Cardiac fibroblast (primary cell): ENCODE measurements around the gene ZNF107.

ENCODE experiments used
- DNase-seq, 2 donors: peaks; one replicate each; pipeline versions ENCODE4 v3.0.0 to v3.0.0-alpha.2; 2010; ENCODE audit warnings: low read depth in 2 of 2
- H3K4me3 ChIP-seq, 2 donors: replicated peaks in 1 of 2; 1 replicate in 1 of 2; 2 replicates in 1 of 2; pipeline ENCODE4 v1.5.1; 2011; ENCODE audit warnings: low read depth in 2 of 2, low read length in 2 of 2, mild to moderate bottlenecking in 2 of 2, moderate library complexity in 1 of 2
- CTCF ChIP-seq: IDR thresholded peaks from one replicate; pipeline ENCODE4 v1.5.1; 2011; ENCODE audit warnings: low read depth, mild to moderate bottlenecking, low read length, inconsistent platforms

ZNF107 gene

GRCh38 chr7:64642875-64643274, 23.1 kb upstream of the ZNF107 start:
- DNase-seq, result no peak
- TF ChIP-seq CTCF, result no peak
- no peak overlapping the region for H3K4me3 ChIP-seq

GRCh38 chr7:64643566-64643965, 22.4 kb upstream of the ZNF107 start:
- H3K4me3 ChIP-seq, result no peak overlapping the region

GRCh38 chr7:64651203-64651602, 14.7 kb upstream of the ZNF107 start:
- no peak for DNase-seq
- no peak overlapping the region for H3K4me3 ChIP-seq
- TF ChIP-seq CTCF, result no peak

More at GRCh38 chr7:64643566-64643965, 22.4 kb upstream of the ZNF107 start:
- TF ChIP-seq CTCF, result no peak
- no peak for DNase-seq

- no peak for TF ChIP-seq CTCF
- no peak for DNase-seq
- H3K4me3 ChIP-seq, result no peak overlapping the region
These were observed 14.2 kb upstream of the ZNF107 start for GRCh38 chr7:64651632-64652165.

GRCh38 chr7:64653721-64654401, 12.1 kb upstream of the ZNF107 start:
- DNase-seq, result no peak
- TF ChIP-seq CTCF, result no peak
- no peak overlapping the region for H3K4me3 ChIP-seq

GRCh38 chr7:64654796-64655548, 11.0 kb upstream of the ZNF107 start:
- no peak for TF ChIP-seq CTCF
- no peak for DNase-seq
- no peak overlapping the region for H3K4me3 ChIP-seq
